ENCODE results near the gene SGO2.

SGO2 gene

DNA sequence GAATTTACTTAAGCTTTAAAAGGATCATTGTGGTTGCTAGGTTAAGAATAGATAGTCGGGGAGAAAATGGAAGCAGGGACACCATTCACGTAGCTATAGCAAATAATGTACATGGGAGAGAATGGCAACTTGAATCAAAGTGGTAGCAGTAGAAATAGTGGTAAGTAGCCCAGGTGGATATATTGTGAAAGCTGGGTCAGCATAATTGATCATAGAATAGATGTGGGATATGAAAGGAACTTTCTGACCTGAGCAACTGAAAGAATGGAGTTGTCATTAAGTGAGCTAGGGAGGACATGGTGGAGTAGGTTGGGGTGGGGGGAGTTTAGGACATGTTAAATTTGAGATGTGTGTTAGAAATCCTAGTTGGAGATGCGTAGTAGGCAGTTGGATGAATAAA is 2.2 kb downstream of the SGO2 start:
- no peak for ATAC-seq
- TF ChIP-seq ESRRG (CRISPR knock-in tag; IDR thresholded peaks at IDR 0.05) (no peak), SNAI2 (CRISPR knock-in tag; IDR thresholded peaks at IDR 0.05) (no peak), ISL1 (CRISPR knock-in tag; IDR thresholded peaks at IDR 0.05) (no peak), TOX (CRISPR knock-in tag; IDR thresholded peaks at IDR 0.05; ENCODE audit: borderline replicate concordance) (no peak), ZNF565 (CRISPR knock-in tag; conservative IDR thresholded peaks at IDR 0.05; ENCODE audit: low read depth) (no peak), ZFP30 (CRISPR knock-in tag; IDR thresholded peaks at IDR 0.05) (no peak), ZC3H10 (CRISPR knock-in tag; IDR thresholded peaks at IDR 0.05) (no peak), TCF4 (CRISPR knock-in tag; IDR thresholded peaks at IDR 0.05; ENCODE audit: borderline replicate concordance) (no peak), OSR1 (CRISPR knock-in tag; IDR thresholded peaks at IDR 0.05) (no peak), ZFP3 (CRISPR knock-in tag; IDR thresholded peaks at IDR 0.05) (no peak)
- TF ChIP-seq, protein P1, sequence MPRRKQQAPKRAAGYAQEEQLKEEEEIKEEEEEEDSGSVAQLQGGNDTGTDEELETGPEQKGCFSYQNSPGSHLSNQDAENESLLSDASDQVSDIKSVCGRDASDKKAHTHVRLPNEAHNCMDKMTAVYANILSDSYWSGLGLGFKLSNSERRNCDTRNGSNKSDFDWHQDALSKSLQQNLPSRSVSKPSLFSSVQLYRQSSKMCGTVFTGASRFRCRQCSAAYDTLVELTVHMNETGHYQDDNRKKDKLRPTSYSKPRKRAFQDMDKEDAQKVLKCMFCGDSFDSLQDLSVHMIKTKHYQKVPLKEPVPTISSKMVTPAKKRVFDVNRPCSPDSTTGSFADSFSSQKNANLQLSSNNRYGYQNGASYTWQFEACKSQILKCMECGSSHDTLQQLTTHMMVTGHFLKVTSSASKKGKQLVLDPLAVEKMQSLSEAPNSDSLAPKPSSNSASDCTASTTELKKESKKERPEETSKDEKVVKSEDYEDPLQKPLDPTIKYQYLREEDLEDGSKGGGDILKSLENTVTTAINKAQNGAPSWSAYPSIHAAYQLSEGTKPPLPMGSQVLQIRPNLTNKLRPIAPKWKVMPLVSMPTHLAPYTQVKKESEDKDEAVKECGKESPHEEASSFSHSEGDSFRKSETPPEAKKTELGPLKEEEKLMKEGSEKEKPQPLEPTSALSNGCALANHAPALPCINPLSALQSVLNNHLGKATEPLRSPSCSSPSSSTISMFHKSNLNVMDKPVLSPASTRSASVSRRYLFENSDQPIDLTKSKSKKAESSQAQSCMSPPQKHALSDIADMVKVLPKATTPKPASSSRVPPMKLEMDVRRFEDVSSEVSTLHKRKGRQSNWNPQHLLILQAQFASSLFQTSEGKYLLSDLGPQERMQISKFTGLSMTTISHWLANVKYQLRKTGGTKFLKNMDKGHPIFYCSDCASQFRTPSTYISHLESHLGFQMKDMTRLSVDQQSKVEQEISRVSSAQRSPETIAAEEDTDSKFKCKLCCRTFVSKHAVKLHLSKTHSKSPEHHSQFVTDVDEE (CRISPR knock-in tag; IDR thresholded peaks at IDR 0.05): no peak
- TF ChIP-seq, protein P2, sequence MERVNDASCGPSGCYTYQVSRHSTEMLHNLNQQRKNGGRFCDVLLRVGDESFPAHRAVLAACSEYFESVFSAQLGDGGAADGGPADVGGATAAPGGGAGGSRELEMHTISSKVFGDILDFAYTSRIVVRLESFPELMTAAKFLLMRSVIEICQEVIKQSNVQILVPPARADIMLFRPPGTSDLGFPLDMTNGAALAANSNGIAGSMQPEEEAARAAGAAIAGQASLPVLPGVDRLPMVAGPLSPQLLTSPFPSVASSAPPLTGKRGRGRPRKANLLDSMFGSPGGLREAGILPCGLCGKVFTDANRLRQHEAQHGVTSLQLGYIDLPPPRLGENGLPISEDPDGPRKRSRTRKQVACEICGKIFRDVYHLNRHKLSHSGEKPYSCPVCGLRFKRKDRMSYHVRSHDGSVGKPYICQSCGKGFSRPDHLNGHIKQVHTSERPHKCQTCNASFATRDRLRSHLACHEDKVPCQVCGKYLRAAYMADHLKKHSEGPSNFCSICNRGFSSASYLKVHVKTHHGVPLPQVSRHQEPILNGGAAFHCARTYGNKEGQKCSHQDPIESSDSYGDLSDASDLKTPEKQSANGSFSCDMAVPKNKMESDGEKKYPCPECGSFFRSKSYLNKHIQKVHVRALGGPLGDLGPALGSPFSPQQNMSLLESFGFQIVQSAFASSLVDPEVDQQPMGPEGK (CRISPR knock-in tag; IDR thresholded peaks at IDR 0.05; ENCODE audit: borderline replicate concordance): no peak

DNA sequence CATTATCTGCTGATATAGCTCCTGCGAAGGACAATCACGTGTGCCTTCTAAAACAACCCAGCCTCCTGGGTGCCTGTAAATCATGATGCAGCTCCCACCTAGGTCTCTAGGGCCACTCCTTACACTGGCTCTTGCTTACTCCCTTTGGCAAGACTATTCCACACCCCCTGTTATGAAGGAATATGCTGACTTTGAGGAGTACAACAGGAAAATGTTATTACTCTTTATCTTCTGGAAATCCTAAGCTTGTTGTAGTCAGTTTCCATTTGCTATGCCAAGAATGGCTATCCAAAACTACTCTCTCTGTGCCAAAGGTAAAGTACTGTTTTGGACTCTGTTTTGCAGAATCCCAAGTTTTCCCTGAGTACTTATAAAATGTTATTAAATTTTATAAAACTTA is 7.7 kb downstream of the SGO2 start:
- no peak for ATAC-seq
- TF ChIP-seq, protein P3, sequence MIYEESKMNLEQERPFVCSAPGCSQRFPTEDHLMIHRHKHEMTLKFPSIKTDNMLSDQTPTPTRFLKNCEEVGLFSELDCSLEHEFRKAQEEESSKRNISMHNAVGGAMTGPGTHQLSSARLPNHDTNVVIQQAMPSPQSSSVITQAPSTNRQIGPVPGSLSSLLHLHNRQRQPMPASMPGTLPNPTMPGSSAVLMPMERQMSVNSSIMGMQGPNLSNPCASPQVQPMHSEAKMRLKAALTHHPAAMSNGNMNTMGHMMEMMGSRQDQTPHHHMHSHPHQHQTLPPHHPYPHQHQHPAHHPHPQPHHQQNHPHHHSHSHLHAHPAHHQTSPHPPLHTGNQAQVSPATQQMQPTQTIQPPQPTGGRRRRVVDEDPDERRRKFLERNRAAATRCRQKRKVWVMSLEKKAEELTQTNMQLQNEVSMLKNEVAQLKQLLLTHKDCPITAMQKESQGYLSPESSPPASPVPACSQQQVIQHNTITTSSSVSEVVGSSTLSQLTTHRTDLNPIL (CRISPR knock-in tag; IDR thresholded peaks at IDR 0.05; ENCODE audit: low read depth): no peak
- TF ChIP-seq RARB (CRISPR knock-in tag; IDR thresholded peaks at IDR 0.05) (no peak), ARNTL (CRISPR knock-in tag; IDR thresholded peaks at IDR 0.05; ENCODE audit: borderline replicate concordance, low read depth) (no peak), ISL1 (CRISPR knock-in tag; IDR thresholded peaks at IDR 0.05) (no peak), ZNF8 (CRISPR knock-in tag; IDR thresholded peaks at IDR 0.05) (no peak), GLIS3 (CRISPR knock-in tag; IDR thresholded peaks at IDR 0.05) (no peak), TCF4 (CRISPR knock-in tag; IDR thresholded peaks at IDR 0.05; ENCODE audit: borderline replicate concordance) (no peak), ZC3H10 (CRISPR knock-in tag; IDR thresholded peaks at IDR 0.05) (no peak), OSR1 (CRISPR knock-in tag; IDR thresholded peaks at IDR 0.05) (no peak), PPARA (CRISPR knock-in tag; IDR thresholded peaks at IDR 0.05; ENCODE audit: borderline replicate concordance) (no peak), ZNF565 (CRISPR knock-in tag; conservative IDR thresholded peaks at IDR 0.05; ENCODE audit: low read depth) (no peak)
- TF ChIP-seq, protein P2 (CRISPR knock-in tag; IDR thresholded peaks at IDR 0.05; ENCODE audit: borderline replicate concordance): no peak
- TF ChIP-seq, protein P4, sequence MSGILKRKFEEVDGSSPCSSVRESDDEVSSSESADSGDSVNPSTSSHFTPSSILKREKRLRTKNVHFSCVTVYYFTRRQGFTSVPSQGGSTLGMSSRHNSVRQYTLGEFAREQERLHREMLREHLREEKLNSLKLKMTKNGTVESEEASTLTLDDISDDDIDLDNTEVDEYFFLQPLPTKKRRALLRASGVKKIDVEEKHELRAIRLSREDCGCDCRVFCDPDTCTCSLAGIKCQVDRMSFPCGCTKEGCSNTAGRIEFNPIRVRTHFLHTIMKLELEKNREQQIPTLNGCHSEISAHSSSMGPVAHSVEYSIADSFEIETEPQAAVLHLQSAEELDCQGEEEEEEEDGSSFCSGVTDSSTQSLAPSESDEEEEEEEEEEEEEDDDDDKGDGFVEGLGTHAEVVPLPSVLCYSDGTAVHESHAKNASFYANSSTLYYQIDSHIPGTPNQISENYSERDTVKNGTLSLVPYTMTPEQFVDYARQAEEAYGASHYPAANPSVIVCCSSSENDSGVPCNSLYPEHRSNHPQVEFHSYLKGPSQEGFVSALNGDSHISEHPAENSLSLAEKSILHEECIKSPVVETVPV (CRISPR knock-in tag; IDR thresholded peaks at IDR 0.05): no peak
- TF ChIP-seq, protein P1 (CRISPR knock-in tag; IDR thresholded peaks at IDR 0.05): no peak

Data from SK-N-SH treated with all-trans-retinoic acid at 6 μM for 48 hours (cell line).